K562 (cell line): ENCODE results near the gene SLBP. TPM values are rescaled to one million over a fixed set of nuclear protein-coding genes. Genes with fewer than 3 reads are reported as not detected.
A peak's percentile ranks its signal among the peaks of the same experiment; 100 is the strongest.

Experiments used
- ASH1L ChIP-seq: fragments of 450-650 bp; IDR thresholded peaks from 2 replicates; pipeline ENCODE4 v1.6.1; 2018; ENCODE audit warnings: borderline replicate concordance, mild to moderate bottlenecking, low read depth; ENCODE audit not compliant: partially characterized antibody
- ATF3 ChIP-seq, 2 experiments: fragments of 450-650 bp in 1 of 2; sonication (generic) in 1 of 2; formaldehyde crosslinking in 1 of 2; IDR thresholded peaks in 1 of 2; conservative IDR thresholded peaks in 1 of 2; 2 replicates each; pipeline versions ENCODE4 v1.6.1 to v1.8.1; 2016 to 2023; ENCODE audit warnings: mild to moderate bottlenecking in 2 of 2, moderate library complexity in 2 of 2, inconsistent platforms in 1 of 2, missing genetic modification reagents in 1 of 2
- ATF6 ChIP-seq: sonication (generic); formaldehyde crosslinking; IDR thresholded peaks from 2 replicates; pipeline ENCODE4 v1.4.0; 2020; ENCODE audit warnings: mild to moderate bottlenecking, missing genetic modification reagents
- BRD9 ChIP-seq: fragments of 450-650 bp; IDR thresholded peaks from 2 replicates; pipeline ENCODE4 v1.6.1; 2018; ENCODE audit warnings: low read depth; ENCODE audit not compliant: partially characterized antibody
- HEY1 ChIP-seq: fragments of 250-450 bp; sonication (Bioruptor Pico); IDR thresholded peaks from 2 replicates; pipeline ENCODE4 v1.5.0; 2020; ENCODE audit warnings: mild to moderate bottlenecking, moderate library complexity, borderline replicate concordance
- KDM1A ChIP-seq, 2 experiments: fragments of 450-650 bp; IDR thresholded peaks; 2 replicates each; pipeline ENCODE4 v1.6.1; 2016; ENCODE audit warnings: mild to moderate bottlenecking in 2 of 2
- KDM4B ChIP-seq, 2 experiments: fragments of 450-650 bp in 1 of 2; sonication (generic) in 1 of 2; IDR thresholded peaks; 2 replicates each; pipeline ENCODE4 v1.6.1; 2016 to 2017; ENCODE audit warnings: borderline replicate concordance in 2 of 2, antibody characterized with exemption in 1 of 2, low read depth in 1 of 2, mild to moderate bottlenecking in 1 of 2
- MCM3 ChIP-seq: fragments of 450-650 bp; IDR thresholded peaks from 2 replicates; pipeline ENCODE4 v1.6.1; 2016
- PHF21A ChIP-seq: fragments of 450-650 bp; IDR thresholded peaks from 2 replicates; pipeline ENCODE4 v1.6.1; 2017; ENCODE audit warnings: low read depth, borderline replicate concordance
- POLR3G ChIP-seq: IDR thresholded peaks from 2 replicates; pipeline ENCODE4 v1.6.1; 2011; ENCODE audit not compliant: insufficient read length, insufficient replicate concordance; ENCODE audit errors: extremely low read depth
- RB1 ChIP-seq: fragments of 450-650 bp; IDR thresholded peaks from 2 replicates; pipeline ENCODE4 v1.6.1; 2017; ENCODE audit warnings: low read depth, mild to moderate bottlenecking
- SETDB1 ChIP-seq: IDR thresholded peaks from one replicate; pipeline ENCODE4 v1.6.1; 2012; ENCODE audit warnings: low read length, control low read depth, inconsistent platforms
- TEAD2 ChIP-seq: fragments of 450-650 bp; IDR thresholded peaks from 2 replicates; pipeline ENCODE4 v1.6.1; 2016; ENCODE audit warnings: missing genetic modification characterization, control low read depth, missing compliant biosample characterization
- ZBTB17 ChIP-seq: fragments of 450-650 bp; formaldehyde crosslinking; IDR thresholded peaks from 2 replicates; pipeline ENCODE4 v1.4.0; 2020; ENCODE audit warnings: mild to moderate bottlenecking
- ZC3H4 ChIP-seq: sonication (generic); formaldehyde crosslinking; IDR thresholded peaks from 2 replicates; pipeline ENCODE4 v1.9.0; 2021; ENCODE audit warnings: missing genetic modification reagents, borderline replicate concordance
- ZNF518B ChIP-seq: fragments of 250-450 bp; sonication (Bioruptor Pico); IDR thresholded peaks from 2 replicates; pipeline ENCODE4 v1.5.0; 2021; ENCODE audit warnings: mild to moderate bottlenecking, moderate library complexity
- polyA plus RNA-seq, 8 experiments: library from polyadenylated mRNA; depleted of rRNA in 4 of 8; stranded (reverse) in 5 of 8; unstranded in 3 of 8; fragments of >200 nt; fragmentation: Nextera tagmentation in 2 of 8; fragmentation: Illumina TruSeq in 1 of 8; extraction: Ambion mirVana in 2 of 8; extraction: Trizol in 1 of 8; gene quantifications; 2 replicates each; pipeline versions ENCODE4 v1.2.1 to v1.2.3, GENCODE V29; 2011 to 2014; ENCODE audit warnings: inconsistent platforms in 1 of 8, missing spikeins in 1 of 8
- total RNA-seq, 7 experiments: library from RNA; depleted of rRNA in 6 of 7; stranded (reverse); fragments of >200 nt in 6 of 7; fragmentation: Illumina TruSeq in 2 of 7; extraction: Trizol in 2 of 7; gene quantifications; 2 replicates each; pipeline versions ENCODE4 v1.2.1 to v1.2.3, GENCODE V29; 2011 to 2021; ENCODE audit warnings: low replicate concordance in 1 of 7
- TF ChIP-seq, protein P1 (sequence below): fragments of 250-450 bp; sonication (Bioruptor Pico); IDR thresholded peaks from 2 replicates; pipeline ENCODE4 v1.8.0; 2021; ENCODE audit warnings: mild to moderate bottlenecking, moderate library complexity
- TF ChIP-seq, protein P2 (sequence below): fragments of 450-650 bp; IDR thresholded peaks from 2 replicates; pipeline ENCODE4 v1.6.1; 2014; ENCODE audit warnings: low read depth, mild to moderate bottlenecking, moderate library complexity, borderline replicate concordance

SLBP gene
- total and polyA plus RNA-seq, 9 of the 15 experiments (the other 6 are each of a cell fraction or from before 2014, with no cell fraction given) = 49.4 to 221 (median 162) TPM

GRCh38 chr4:1683736-1684505 lies 28.2 kb downstream of the SLBP start, which contains the start of gene FAM53A (continued):
- no peak for TF ChIP-seq ATF3 (IDR thresholded peaks at IDR 0.05)
- no peak for TF ChIP-seq ATF3 (CRISPR knock-in tag; conservative IDR thresholded peaks at IDR 0.05)
- TF ChIP-seq MCM3 = no peak
- no peak for TF ChIP-seq ZNF518B (CRISPR knock-in tag)
- TF ChIP-seq ZBTB17 = no peak
- TF ChIP-seq KDM1A (IDR thresholded peaks at IDR 0.05) = no peak
- TF ChIP-seq ZC3H4 (CRISPR knock-in tag) = peak; percentile 53; the same call in 1 of the 2 replicates
- TF ChIP-seq, protein P1, sequence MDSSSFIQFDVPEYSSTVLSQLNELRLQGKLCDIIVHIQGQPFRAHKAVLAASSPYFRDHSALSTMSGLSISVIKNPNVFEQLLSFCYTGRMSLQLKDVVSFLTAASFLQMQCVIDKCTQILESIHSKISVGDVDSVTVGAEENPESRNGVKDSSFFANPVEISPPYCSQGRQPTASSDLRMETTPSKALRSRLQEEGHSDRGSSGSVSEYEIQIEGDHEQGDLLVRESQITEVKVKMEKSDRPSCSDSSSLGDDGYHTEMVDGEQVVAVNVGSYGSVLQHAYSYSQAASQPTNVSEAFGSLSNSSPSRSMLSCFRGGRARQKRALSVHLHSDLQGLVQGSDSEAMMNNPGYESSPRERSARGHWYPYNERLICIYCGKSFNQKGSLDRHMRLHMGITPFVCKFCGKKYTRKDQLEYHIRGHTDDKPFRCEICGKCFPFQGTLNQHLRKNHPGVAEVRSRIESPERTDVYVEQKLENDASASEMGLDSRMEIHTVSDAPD (CRISPR knock-in tag) = no peak
- no peak for TF ChIP-seq TEAD2 (tag)
- TF ChIP-seq PHF21A = no peak
- no peak for TF ChIP-seq HEY1 (CRISPR knock-in tag)
- no peak for TF ChIP-seq POLR3G
- no peak for TF ChIP-seq SETDB1
- TF ChIP-seq BRD9 = no peak
- no peak; the same call in 1 of the 2 replicates for TF ChIP-seq RB1
- TF ChIP-seq, protein P2, sequence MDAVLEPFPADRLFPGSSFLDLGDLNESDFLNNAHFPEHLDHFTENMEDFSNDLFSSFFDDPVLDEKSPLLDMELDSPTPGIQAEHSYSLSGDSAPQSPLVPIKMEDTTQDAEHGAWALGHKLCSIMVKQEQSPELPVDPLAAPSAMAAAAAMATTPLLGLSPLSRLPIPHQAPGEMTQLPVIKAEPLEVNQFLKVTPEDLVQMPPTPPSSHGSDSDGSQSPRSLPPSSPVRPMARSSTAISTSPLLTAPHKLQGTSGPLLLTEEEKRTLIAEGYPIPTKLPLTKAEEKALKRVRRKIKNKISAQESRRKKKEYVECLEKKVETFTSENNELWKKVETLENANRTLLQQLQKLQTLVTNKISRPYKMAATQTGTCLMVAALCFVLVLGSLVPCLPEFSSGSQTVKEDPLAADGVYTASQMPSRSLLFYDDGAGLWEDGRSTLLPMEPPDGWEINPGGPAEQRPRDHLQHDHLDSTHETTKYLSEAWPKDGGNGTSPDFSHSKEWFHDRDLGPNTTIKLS = peak; percentile 76; the same call in 1 of the 2 replicates
- no peak for TF ChIP-seq KDM4B (IDR thresholded peaks at IDR 0.05; ENCODE audit: borderline replicate concordance in 2 of 2, low read depth in 1 of 2)
- no peak for TF ChIP-seq ASH1L
- TF ChIP-seq ATF6 (CRISPR knock-in tag) = no peak
